ENCODE measurements around the gene AP1G2. TPM values are rescaled to one million over a fixed set of nuclear protein-coding genes. Genes with fewer than 3 reads are reported as not detected.

Gene AP1G2
- total and polyA plus RNA-seq, 2 of the 13 experiments (the other 11 are each of a cell fraction or from before 2014, with no cell fraction given), result 96.9 to 611 TPM

DNA sequence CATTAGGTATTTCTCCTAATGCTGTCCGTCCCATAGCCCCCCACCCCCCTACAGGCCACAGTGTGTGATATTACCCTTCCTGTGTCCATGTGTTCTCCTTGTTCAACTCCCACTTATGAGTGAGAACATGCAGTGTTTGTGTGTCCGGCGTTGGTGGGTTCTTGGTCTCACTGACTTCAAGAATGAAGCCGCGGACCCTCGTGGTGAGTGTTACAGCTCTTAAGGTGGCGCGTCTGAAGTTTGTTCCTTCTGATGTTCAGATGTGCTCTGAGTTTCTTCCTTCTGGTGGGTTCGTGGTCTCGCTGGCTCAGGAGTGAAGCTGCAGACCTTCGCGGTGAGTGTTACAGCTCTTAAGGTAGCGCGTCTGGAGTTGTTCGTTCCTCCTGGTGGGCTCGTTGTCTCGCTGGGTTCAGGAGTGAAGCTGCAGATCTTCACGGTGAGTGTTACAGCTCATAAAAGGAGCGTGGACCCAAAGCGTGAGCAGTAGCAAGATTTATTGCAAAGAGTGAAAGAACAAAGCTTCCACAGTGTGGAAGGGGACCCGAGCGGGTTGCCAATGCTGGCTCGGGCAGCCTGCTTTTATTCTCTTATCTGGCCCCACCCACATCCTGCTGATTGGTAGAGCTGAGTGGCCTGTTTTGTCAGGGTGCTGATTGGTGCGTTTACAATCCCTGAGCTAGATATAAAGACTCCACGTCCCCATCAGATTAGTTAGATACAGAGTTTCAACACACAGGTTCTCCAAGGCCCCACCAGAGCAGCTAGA, 16.4 kb upstream of the AP1G2 start (continued):
- peak; percentile 52 for TF ChIP-seq ZNF496 (CRISPR knock-in tag; IDR thresholded peaks at IDR 0.05; ENCODE audit: insufficient replicate concordance)
- peak; percentile 75; the same call in 1 of the 2 replicates for TF ChIP-seq ZNF577 (CRISPR knock-in tag; IDR thresholded peaks at IDR 0.05; ENCODE audit: borderline replicate concordance, low read depth)
- TF ChIP-seq ZNF510 (CRISPR knock-in tag; IDR thresholded peaks at IDR 0.05; ENCODE audit: low read depth), result peak; percentile 71; the same call in 1 of the 2 replicates
- 0 out of 2 replicates have a peak, but pooled peaks have one; percentile 38 for TF ChIP-seq ZNF543 (CRISPR knock-in tag; IDR thresholded peaks at IDR 0.05)
- TF ChIP-seq, protein P1, sequence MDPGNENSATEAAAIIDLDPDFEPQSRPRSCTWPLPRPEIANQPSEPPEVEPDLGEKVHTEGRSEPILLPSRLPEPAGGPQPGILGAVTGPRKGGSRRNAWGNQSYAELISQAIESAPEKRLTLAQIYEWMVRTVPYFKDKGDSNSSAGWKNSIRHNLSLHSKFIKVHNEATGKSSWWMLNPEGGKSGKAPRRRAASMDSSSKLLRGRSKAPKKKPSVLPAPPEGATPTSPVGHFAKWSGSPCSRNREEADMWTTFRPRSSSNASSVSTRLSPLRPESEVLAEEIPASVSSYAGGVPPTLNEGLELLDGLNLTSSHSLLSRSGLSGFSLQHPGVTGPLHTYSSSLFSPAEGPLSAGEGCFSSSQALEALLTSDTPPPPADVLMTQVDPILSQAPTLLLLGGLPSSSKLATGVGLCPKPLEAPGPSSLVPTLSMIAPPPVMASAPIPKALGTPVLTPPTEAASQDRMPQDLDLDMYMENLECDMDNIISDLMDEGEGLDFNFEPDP (CRISPR knock-in tag; conservative IDR thresholded peaks at IDR 0.05), result peak; percentile 95
- 0 out of 2 replicates have a peak, but pooled peaks have one; percentile 16 for TF ChIP-seq ZNF343 (CRISPR knock-in tag; IDR thresholded peaks at IDR 0.05)
- TF ChIP-seq HDAC1 (CRISPR knock-in tag; IDR thresholded peaks at IDR 0.05), result peak; percentile 98
- TF ChIP-seq ZNF484 (CRISPR knock-in tag; IDR thresholded peaks at IDR 0.05; ENCODE audit: borderline replicate concordance, low read depth), result peak; percentile 56; the same call in 1 of the 2 replicates
- TF ChIP-seq, protein P2, sequence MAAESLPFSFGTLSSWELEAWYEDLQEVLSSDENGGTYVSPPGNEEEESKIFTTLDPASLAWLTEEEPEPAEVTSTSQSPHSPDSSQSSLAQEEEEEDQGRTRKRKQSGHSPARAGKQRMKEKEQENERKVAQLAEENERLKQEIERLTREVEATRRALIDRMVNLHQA (CRISPR knock-in tag; IDR thresholded peaks at IDR 0.05), result peak; percentile 83; the same call in 1 of the 2 replicates
- TF ChIP-seq SRSF4 (IDR thresholded peaks at IDR 0.05; ENCODE audit: low read depth, low read length, poor library complexity, severe bottlenecking), result peak; percentile 23
- TF ChIP-seq, protein P3, sequence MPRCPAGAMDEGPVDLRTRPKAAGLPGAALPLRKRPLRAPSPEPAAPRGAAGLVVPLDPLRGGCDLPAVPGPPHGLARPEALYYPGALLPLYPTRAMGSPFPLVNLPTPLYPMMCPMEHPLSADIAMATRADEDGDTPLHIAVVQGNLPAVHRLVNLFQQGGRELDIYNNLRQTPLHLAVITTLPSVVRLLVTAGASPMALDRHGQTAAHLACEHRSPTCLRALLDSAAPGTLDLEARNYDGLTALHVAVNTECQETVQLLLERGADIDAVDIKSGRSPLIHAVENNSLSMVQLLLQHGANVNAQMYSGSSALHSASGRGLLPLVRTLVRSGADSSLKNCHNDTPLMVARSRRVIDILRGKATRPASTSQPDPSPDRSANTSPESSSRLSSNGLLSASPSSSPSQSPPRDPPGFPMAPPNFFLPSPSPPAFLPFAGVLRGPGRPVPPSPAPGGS (CRISPR knock-in tag; IDR thresholded peaks at IDR 0.05), result peak; percentile 70; the same call in 1 of the 2 replicates
- TF ChIP-seq KDM4B (CRISPR knock-in tag; IDR thresholded peaks at IDR 0.05), result peak; percentile 95; the same call in 1 of the 2 replicates
- peak; percentile 78 for TF ChIP-seq GATAD1 (CRISPR knock-in tag; IDR thresholded peaks at IDR 0.05)
- peak; percentile 93 for TF ChIP-seq ZNF547 (CRISPR knock-in tag; IDR thresholded peaks at IDR 0.05)
- TF ChIP-seq FOXO1 (CRISPR knock-in tag; IDR thresholded peaks at IDR 0.05), result peak; percentile 88
- peak; percentile 98 for TF ChIP-seq IRF2 (CRISPR knock-in tag; IDR thresholded peaks at IDR 0.05)
- TF ChIP-seq, protein P4, sequence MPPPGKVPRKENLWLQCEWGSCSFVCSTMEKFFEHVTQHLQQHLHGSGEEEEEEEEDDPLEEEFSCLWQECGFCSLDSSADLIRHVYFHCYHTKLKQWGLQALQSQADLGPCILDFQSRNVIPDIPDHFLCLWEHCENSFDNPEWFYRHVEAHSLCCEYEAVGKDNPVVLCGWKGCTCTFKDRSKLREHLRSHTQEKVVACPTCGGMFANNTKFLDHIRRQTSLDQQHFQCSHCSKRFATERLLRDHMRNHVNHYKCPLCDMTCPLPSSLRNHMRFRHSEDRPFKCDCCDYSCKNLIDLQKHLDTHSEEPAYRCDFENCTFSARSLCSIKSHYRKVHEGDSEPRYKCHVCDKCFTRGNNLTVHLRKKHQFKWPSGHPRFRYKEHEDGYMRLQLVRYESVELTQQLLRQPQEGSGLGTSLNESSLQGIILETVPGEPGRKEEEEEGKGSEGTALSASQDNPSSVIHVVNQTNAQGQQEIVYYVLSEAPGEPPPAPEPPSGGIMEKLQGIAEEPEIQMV (CRISPR knock-in tag; IDR thresholded peaks at IDR 0.05; ENCODE audit: low read depth), result peak; percentile 95
- TF ChIP-seq, protein P5, sequence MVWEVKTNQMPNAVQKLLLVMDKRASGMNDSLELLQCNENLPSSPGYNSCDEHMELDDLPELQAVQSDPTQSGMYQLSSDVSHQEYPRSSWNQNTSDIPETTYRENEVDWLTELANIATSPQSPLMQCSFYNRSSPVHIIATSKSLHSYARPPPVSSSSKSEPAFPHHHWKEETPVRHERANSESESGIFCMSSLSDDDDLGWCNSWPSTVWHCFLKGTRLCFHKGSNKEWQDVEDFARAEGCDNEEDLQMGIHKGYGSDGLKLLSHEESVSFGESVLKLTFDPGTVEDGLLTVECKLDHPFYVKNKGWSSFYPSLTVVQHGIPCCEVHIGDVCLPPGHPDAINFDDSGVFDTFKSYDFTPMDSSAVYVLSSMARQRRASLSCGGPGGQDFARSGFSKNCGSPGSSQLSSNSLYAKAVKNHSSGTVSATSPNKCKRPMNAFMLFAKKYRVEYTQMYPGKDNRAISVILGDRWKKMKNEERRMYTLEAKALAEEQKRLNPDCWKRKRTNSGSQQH (CRISPR knock-in tag; IDR thresholded peaks at IDR 0.05; ENCODE audit: low read depth), result peak; percentile 94; the same call in 1 of the 2 replicates
- TF ChIP-seq ZNF230 (CRISPR knock-in tag; IDR thresholded peaks at IDR 0.05), result peak; percentile 98; the same call in 1 of the 2 replicates
- 0 out of 2 replicates have a peak, but pooled peaks have one; percentile 15 for TF ChIP-seq NR2F6 (IDR thresholded peaks at IDR 0.05)
- peak; percentile 37 for TF ChIP-seq NR2F6 (CRISPR knock-in tag; IDR thresholded peaks at IDR 0.05)
- peak; percentile 92 for TF ChIP-seq ZNF841 (CRISPR knock-in tag; IDR thresholded peaks at IDR 0.05; ENCODE audit: borderline replicate concordance)
- TF ChIP-seq ZNF441 (CRISPR knock-in tag; IDR thresholded peaks at IDR 0.05; ENCODE audit: borderline replicate concordance), result peak; percentile 35; the same call in 1 of the 2 replicates
- peak; percentile 95 for TF ChIP-seq SMAD3 (CRISPR knock-in tag; IDR thresholded peaks at IDR 0.05)
